Central memory CD4-positive, alpha-beta T cell (primary cell): ENCODE results near the gene MYMK.

ENCODE experiments used
- DNase-seq: peaks from one replicate; pipeline ENCODE4 v3.0.0; 2022

The MYMK gene

GRCh38 chr9:133533857-133534256, 9.1 kb upstream of the MYMK start:
- DNase-seq, result no peak

- peak; percentile 37 for DNase-seq
These were observed 8.3 kb upstream of the MYMK start for GRCh38 chr9:133532937-133533668.

GRCh38 chr9:133531293-133531692, 6.5 kb upstream of the MYMK start:
- DNase-seq, result no peak

- no peak for DNase-seq
These were observed 5.1 kb upstream of the MYMK start for GRCh38 chr9:133529874-133530273.

- DNase-seq, result no peak
These were observed 4.7 kb upstream of the MYMK start for GRCh38 chr9:133529457-133529856.

GRCh38 chr9:133528876-133529241, 4.1 kb upstream of the MYMK start:
- DNase-seq, result no peak

- no peak for DNase-seq
These were observed 3.5 kb upstream of the MYMK start for GRCh38 chr9:133528001-133528875.

- no peak for DNase-seq
These were observed 2.7 kb upstream of the MYMK start for GRCh38 chr9:133527444-133527920.

GRCh38 chr9:133526721-133527321, 2.1 kb upstream of the MYMK start:
- no peak for DNase-seq

GRCh38 chr9:133525677-133526076, 918 bp upstream of the MYMK start:
- DNase-seq, result no peak

GRCh38 chr9:133524146-133524545, 613 bp downstream of the MYMK start:
- no peak for DNase-seq

GRCh38 chr9:133523106-133523505, 1.7 kb downstream of the MYMK start:
- DNase-seq, result no peak

GRCh38 chr9:133522073-133522910, 2.5 kb downstream of the MYMK start:
- DNase-seq, result no peak

GRCh38 chr9:133521122-133522072, 3.4 kb downstream of the MYMK start:
- DNase-seq, result no peak

- DNase-seq, result no peak
These were observed 4.5 kb downstream of the MYMK start for GRCh38 chr9:133520121-133520835.

GRCh38 chr9:133519693-133520092, 5.1 kb downstream of the MYMK start:
- DNase-seq, result no peak

- no peak for DNase-seq
These were observed 5.9 kb downstream of the MYMK start for GRCh38 chr9:133518706-133519449.

GRCh38 chr9:133518200-133518599, 6.6 kb downstream of the MYMK start:
- DNase-seq, result no peak

- DNase-seq, result no peak
These were observed 7.0 kb downstream of the MYMK start for GRCh38 chr9:133517711-133518110.

- no peak for DNase-seq
These were observed 7.8 kb downstream of the MYMK start for GRCh38 chr9:133516961-133517350.
